OCI-LY3 (cell line): Measurements from ENCODE around the gene TNS3.

Experiments
- H2AFZ ChIP-seq: fragments of 200-600, 300-600 bp; shearing (Covaris generic); 2 replicates; pipeline ENCODE4 v1.6.0; 2014; ENCODE audit warnings: antibody characterized with exemption, low read depth, low read length
- H3K27ac ChIP-seq: fragments of 200-600, 300-600 bp; sonication (generic); 2 replicates; pipeline ENCODE4 v1.5.1; 2014; ENCODE audit warnings: mild to moderate bottlenecking, low read length, moderate library complexity, mixed read lengths
- H3K27me3 ChIP-seq: fragments of 200-600, 300-600 bp; sonication (generic); 2 replicates; pipeline ENCODE4 v1.6.1; 2014; ENCODE audit warnings: low read depth, low read length, mixed read lengths
- H3K36me3 ChIP-seq: fragments of 200-600, 300-600 bp; sonication (generic); replicated peaks from 2 replicates; pipeline ENCODE3; 2014; ENCODE audit warnings: low read depth, low read length, mixed read lengths
- H3K4me1 ChIP-seq: fragments of 300-600, 200-600 bp; sonication (generic); 2 replicates; pipeline ENCODE4 v1.6.1; 2014; ENCODE audit warnings: low read length, mixed read lengths
- H3K4me2 ChIP-seq: fragments of 200-600, 300-600 bp; sonication (generic); 2 replicates; pipeline ENCODE4 v1.6.1; 2014; ENCODE audit warnings: low read length, mixed read lengths
- H3K4me3 ChIP-seq: fragments of 300-600, 200-600 bp; sonication (generic); 2 replicates; pipeline ENCODE4 v1.5.1; 2014; ENCODE audit warnings: antibody characterized with exemption, mild to moderate bottlenecking, low read length, moderate library complexity
- H3K79me2 ChIP-seq: fragments of 300-600, 200-600 bp; shearing (Covaris generic); 2 replicates; pipeline ENCODE4 v1.6.1; 2014; ENCODE audit warnings: mild to moderate bottlenecking, low read length, mixed read lengths
- H3K9ac ChIP-seq: fragments of 300-600, 200-600 bp; shearing (Covaris generic); 2 replicates; pipeline ENCODE4 v1.6.0; 2014; ENCODE audit warnings: mild to moderate bottlenecking, low read length, moderate library complexity
- H3K9me3 ChIP-seq: fragments of 200-600, 300-600 bp; shearing (Covaris generic); 2 replicates; pipeline ENCODE4 v1.6.1; 2014; ENCODE audit warnings: low read length, mixed read lengths; ENCODE audit not compliant: insufficient read depth
- H4K20me1 ChIP-seq: fragments of 200-600, 300-600 bp; sonication (generic); 2 replicates; pipeline ENCODE4 v1.6.1; 2016; ENCODE audit warnings: low read length, mixed read lengths; ENCODE audit not compliant: insufficient read depth
- EZH2phosphoT487 ChIP-seq: fragments of 200-600 bp; shearing (Covaris generic); IDR thresholded peaks from 2 replicates; pipeline ENCODE4 v1.6.1; 2018; ENCODE audit warnings: antibody characterized with exemption, mixed run types, low read depth
- TF ChIP-seq, protein P1 (sequence below): fragments of 200-600, 300-600 bp; sonication (generic); IDR thresholded peaks from 2 replicates; pipeline ENCODE4 v1.5.1; 2014; ENCODE audit warnings: antibody characterized with exemption, low read length, low read depth

The TNS3 gene

DNA sequence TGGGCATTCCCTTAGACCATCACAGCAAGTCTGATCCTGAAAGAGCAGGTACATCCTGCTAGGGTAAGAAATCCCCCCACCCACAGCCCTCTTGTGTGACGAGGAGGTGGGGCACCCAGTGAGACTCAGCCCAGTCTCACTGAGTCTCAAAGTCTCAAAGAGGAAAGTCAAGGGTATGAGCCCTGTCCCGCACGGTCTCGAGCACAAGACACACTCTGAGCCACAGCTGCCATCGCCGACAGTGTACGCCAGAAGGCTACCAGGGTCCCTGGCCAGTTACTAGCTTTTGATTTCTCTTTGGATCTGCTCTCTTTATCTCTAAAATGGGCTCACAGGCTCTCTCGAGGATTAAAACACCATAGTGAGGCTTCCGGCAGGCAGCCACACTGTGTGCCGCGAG, 190.2 kb downstream of the TNS3 start:
- Histone ChIP-seq H3K79me2 (no peaks in the 10 kb centered on the region), H3K27me3 (no peaks in the 10 kb centered on the region), H3K9me3 (no peaks in the 10 kb centered on the region), H3K9ac (no peak overlapping the region), H3K4me2 (no peak overlapping the region), H2AFZ (no peak overlapping the region), H3K4me3 (no peak overlapping the region), H3K4me1 (peaks cover 6% of the 10 kb centered on the region), H4K20me1 (peaks cover 2% of the 10 kb centered on the region; the same call in 1 of the 2 replicates), H3K27ac (no peak overlapping the region), H3K36me3 (peaks cover 7% of the 10 kb centered on the region)
- TF ChIP-seq EZH2phosphoT487, result no peak
- TF ChIP-seq, protein P1, sequence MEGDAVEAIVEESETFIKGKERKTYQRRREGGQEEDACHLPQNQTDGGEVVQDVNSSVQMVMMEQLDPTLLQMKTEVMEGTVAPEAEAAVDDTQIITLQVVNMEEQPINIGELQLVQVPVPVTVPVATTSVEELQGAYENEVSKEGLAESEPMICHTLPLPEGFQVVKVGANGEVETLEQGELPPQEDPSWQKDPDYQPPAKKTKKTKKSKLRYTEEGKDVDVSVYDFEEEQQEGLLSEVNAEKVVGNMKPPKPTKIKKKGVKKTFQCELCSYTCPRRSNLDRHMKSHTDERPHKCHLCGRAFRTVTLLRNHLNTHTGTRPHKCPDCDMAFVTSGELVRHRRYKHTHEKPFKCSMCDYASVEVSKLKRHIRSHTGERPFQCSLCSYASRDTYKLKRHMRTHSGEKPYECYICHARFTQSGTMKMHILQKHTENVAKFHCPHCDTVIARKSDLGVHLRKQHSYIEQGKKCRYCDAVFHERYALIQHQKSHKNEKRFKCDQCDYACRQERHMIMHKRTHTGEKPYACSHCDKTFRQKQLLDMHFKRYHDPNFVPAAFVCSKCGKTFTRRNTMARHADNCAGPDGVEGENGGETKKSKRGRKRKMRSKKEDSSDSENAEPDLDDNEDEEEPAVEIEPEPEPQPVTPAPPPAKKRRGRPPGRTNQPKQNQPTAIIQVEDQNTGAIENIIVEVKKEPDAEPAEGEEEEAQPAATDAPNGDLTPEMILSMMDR, result no peak

DNA sequence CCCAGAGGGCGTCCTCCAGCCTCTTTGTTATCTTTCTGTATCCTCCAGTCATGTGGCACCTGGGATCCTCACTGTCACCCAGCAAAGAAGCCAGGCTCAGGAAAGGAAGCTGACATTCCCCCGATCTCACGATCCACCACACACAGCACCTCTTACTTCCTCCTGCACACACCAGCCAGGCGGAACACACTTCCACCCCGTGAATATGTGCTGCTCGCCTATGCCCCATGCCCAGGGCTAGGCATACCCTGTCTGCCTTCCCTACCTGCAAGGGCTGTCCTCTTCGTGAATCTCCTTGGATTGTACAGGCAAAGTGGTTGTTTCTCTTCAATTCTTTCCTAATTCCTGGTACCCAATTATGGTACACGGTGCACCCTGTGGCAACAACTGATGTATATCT, 191.0 kb downstream of the TNS3 start:
- no peaks in the 10 kb centered on the region for H3K79me2 ChIP-seq
- no peak overlapping the region for H3K4me3 ChIP-seq
- no peak overlapping the region for H3K27ac ChIP-seq
- no peaks in the 10 kb centered on the region for H3K9me3 ChIP-seq
- H3K9ac ChIP-seq, result no peak overlapping the region
- no peak overlapping the region for H3K4me2 ChIP-seq
- H3K36me3 ChIP-seq, result peaks cover 3% of the 10 kb centered on the region
- TF ChIP-seq EZH2phosphoT487, result no peak
- TF ChIP-seq, protein P1, result no peak
- H2AFZ ChIP-seq, result no peak overlapping the region
- peaks cover 2% of the 10 kb centered on the region; the same call in 1 of the 2 replicates for H4K20me1 ChIP-seq
- no peaks in the 10 kb centered on the region for H3K27me3 ChIP-seq
- peaks cover 6% of the 10 kb centered on the region for H3K4me1 ChIP-seq

DNA sequence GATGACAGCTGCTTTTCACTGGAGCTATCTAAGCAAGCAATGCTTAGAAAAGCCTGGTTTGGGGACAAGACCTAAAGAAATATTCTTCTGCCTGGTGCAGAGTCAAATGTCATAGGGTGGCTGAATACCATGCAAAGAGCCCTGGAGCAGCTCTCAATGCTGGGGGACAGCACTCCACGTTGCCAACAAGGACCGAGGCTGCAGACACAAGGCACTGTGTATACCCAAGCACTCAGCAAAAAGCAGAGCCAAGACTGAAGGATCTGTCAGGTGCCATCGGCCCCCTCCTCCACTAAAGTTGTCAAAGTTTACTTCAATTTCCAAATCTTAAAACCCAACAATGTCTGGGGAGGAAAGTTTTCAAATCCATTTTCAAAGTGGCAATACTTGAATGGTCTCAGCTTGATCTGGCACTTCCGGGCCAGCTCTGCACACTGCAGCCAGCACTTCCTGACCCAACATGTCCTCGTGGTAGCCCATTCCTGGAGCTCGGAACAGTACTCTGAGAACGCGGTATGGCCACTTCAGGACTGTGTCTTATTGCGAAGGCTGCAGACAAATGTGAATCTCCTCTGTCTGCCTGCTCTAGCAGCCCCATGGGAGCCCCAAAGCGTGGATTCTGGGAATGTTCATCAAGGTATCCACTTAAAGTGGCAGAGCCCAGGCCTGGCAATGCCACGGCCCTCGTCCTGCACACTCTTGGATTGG, 191.8 kb downstream of the TNS3 start:
- Histone ChIP-seq H3K4me2 (no peak overlapping the region), H3K27me3 (no peaks in the 10 kb centered on the region), H3K9me3 (no peaks in the 10 kb centered on the region), H4K20me1 (peaks cover 2% of the 10 kb centered on the region; the same call in 1 of the 2 replicates), H3K36me3 (no peaks in the 10 kb centered on the region), H3K9ac (no peak overlapping the region), H3K27ac (no peak overlapping the region), H3K4me3 (no peak overlapping the region), H2AFZ (no peak overlapping the region), H3K79me2 (no peaks in the 10 kb centered on the region), H3K4me1 (peaks cover 6% of the 10 kb centered on the region)
- TF ChIP-seq, protein P1, result no peak
- TF ChIP-seq EZH2phosphoT487, result no peak

DNA sequence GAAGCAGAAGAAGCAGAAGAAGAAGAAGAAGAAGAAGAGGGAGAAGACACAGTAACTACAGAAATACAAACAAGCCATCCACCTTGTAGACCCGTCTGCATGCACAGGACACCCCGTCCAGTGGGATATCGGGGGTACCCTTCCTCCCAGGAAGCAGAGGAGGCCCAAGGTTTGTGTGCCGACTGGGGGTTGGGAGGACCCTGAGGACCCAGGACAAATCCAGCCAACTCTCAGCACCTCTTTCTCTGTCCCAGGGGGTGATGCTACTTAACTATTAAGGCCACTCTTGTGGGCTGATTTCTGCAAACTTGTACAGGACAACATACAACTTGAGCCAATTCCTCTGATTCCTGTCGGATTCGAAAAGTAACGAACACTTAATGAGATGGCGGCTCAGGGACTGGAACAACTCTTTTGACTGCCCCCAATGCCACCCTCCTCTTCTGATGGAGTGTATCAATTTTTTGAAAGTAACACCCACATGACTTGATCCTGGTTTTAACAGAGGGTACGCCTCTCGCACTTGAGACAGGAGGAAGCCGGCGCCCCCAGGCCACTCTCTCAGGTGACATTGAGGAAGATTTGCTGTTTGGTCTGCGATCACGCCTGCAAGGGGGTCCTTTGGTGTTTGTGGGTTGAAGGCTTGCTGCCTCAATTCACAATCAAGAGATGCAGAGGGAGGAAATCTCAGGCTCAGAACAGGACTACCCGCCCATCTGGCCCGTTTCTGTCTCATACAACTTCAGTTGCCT, 192.6 kb downstream of the TNS3 start:
- no peaks in the 10 kb centered on the region for H3K9me3 ChIP-seq
- no peak overlapping the region for H2AFZ ChIP-seq
- no peaks in the 10 kb centered on the region for H3K79me2 ChIP-seq
- no peaks in the 10 kb centered on the region for H3K27me3 ChIP-seq
- peaks cover 2% of the 10 kb centered on the region; the same call in 1 of the 2 replicates for H4K20me1 ChIP-seq
- H3K9ac ChIP-seq, result no peak overlapping the region
- no peaks in the 10 kb centered on the region for H3K36me3 ChIP-seq
- TF ChIP-seq, protein P1, result no peak
- TF ChIP-seq EZH2phosphoT487, result no peak
- H3K27ac ChIP-seq, result no peak overlapping the region
- no peak overlapping the region for H3K4me2 ChIP-seq
- H3K4me3 ChIP-seq, result no peak overlapping the region
- peaks cover 6% of the 10 kb centered on the region for H3K4me1 ChIP-seq
